ENCODE results near the gene RPRD1B.

The RPRD1B gene

DNA sequence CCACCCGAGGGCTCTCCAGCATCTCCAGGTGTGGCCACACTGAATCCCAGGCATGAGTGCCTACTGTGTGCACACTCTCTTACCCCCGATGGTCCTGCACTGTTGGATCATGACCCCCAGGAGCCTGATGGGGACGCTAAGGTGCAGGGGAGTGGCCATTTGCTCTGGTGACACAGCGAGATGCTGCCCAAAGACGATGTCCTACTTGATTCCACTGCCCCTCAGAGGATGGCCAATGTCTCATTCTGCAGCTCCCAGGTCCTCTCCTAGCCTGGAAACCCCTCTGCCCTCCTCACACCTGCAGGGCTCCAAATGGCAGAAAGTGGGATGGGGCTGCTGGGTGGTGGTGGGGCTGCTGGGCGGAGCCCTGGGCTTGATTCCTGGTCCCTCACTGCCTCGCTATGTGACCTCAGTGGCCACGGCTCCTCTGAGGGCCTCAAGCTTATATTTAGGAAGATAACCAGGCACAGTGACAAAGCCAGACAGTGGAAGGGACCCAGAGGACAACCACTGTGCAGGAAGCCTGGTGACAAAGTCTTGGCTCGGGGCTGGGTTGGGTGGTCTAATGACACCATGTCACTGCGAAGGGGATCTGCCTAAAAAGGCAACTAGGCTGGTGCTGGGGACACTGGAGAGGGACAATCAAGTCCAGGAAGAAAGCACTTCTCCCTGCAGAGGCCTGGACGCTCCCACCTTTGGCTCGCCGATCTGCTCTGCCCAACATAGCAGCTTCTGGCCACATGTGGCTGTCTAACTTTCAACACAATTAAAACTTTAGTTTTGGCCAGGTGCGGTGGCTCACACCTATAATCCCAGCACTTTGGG lies 103.1 kb downstream of the RPRD1B start:
- H3K4me3 ChIP-seq (ENCODE audit: low read depth, low read length) = no peak overlapping the region
- TF ChIP-seq, protein P1, sequence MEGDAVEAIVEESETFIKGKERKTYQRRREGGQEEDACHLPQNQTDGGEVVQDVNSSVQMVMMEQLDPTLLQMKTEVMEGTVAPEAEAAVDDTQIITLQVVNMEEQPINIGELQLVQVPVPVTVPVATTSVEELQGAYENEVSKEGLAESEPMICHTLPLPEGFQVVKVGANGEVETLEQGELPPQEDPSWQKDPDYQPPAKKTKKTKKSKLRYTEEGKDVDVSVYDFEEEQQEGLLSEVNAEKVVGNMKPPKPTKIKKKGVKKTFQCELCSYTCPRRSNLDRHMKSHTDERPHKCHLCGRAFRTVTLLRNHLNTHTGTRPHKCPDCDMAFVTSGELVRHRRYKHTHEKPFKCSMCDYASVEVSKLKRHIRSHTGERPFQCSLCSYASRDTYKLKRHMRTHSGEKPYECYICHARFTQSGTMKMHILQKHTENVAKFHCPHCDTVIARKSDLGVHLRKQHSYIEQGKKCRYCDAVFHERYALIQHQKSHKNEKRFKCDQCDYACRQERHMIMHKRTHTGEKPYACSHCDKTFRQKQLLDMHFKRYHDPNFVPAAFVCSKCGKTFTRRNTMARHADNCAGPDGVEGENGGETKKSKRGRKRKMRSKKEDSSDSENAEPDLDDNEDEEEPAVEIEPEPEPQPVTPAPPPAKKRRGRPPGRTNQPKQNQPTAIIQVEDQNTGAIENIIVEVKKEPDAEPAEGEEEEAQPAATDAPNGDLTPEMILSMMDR (IDR thresholded peaks at IDR 0.05; ENCODE audit: low read depth, low read length) = no peak
- TF ChIP-seq MYC (IDR thresholded peaks at IDR 0.05; ENCODE audit: low read depth, low read length) (no peak), POLR2A (IDR thresholded peaks at IDR 0.05; ENCODE audit: extremely low read depth, insufficient read length) (no peak)
- TF ChIP-seq, protein P2, sequence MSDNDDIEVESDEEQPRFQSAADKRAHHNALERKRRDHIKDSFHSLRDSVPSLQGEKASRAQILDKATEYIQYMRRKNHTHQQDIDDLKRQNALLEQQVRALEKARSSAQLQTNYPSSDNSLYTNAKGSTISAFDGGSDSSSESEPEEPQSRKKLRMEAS (IDR thresholded peaks at IDR 0.05; ENCODE audit: low read depth, low read length) = no peak
- no peak for DNase-seq (ENCODE audit: low read depth)

DNA sequence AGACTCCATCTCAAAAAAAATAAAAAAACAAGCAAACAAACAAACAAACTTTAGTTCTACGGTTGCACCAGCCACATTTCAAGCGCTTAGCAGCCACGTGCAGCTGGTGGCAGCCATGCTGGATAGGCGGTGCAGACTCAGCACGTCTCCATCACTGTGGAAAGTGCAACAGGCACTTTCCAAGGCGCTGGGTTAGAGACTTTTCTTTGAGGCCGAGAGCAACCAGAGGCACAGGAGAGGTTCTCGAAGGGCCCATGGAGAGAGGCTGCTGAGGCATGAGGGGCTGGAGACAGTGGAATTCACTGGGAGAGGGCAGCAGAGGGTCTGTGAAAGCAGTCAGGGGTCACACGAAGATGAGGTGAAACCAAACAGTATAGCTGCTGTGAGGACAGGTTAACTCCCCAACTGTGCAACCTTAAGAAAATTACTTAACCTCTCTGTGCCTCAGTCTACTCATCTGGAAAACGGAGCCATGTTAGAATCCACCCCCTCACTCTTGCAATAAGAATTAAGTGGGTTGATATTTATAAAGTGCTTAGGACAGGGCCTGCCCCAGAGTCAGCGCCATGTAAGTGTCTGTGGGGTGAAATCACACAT lies 104.0 kb downstream of the RPRD1B start:
- no peak overlapping the region for H3K4me3 ChIP-seq (ENCODE audit: low read depth, low read length)
- no peak for DNase-seq (ENCODE audit: low read depth)
- TF ChIP-seq, protein P2 (IDR thresholded peaks at IDR 0.05; ENCODE audit: low read depth, low read length) = no peak
- TF ChIP-seq, protein P1 (IDR thresholded peaks at IDR 0.05; ENCODE audit: low read depth, low read length) = no peak
- TF ChIP-seq MYC (IDR thresholded peaks at IDR 0.05; ENCODE audit: low read depth, low read length) = no peak
- no peak for TF ChIP-seq POLR2A (IDR thresholded peaks at IDR 0.05; ENCODE audit: extremely low read depth, insufficient read length)

DNA sequence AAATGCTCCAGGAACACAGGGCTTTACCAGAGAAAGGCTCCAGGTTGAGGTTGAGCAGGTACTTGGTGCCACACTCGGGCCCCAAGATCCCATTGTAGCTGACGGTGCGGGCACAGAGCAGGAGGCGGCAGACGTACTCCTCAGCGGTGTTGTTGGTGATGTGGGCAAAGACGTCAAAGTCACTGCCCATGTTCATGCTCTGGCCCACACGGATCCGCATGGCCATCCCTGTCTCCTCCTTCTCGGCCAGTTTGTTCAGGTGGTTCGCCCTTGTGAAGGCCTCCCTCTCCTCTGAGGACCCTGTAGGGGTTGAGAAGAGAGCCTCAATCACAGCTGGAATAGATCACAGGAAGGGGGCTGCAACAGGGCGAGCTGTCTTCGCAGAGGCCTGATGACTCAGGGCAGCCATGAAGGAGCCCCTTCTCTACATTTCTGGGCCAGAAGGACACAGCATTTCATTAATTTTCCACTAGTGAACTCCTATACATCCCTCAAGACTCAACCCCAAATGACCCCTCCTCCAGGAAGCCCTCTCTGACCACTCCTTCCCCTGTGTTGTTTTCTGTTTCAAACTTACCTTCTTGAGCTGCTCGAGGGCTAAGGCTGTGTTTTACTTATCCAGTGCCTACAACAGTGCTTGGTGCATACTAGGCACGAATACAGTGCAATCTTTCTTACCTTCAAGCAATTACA lies 104.7 kb downstream of the RPRD1B start:
- no peak for DNase-seq (ENCODE audit: low read depth)
- TF ChIP-seq, protein P1 (IDR thresholded peaks at IDR 0.05; ENCODE audit: low read depth, low read length) = no peak
- H3K4me3 ChIP-seq (ENCODE audit: low read depth, low read length) = no peak overlapping the region

DNA sequence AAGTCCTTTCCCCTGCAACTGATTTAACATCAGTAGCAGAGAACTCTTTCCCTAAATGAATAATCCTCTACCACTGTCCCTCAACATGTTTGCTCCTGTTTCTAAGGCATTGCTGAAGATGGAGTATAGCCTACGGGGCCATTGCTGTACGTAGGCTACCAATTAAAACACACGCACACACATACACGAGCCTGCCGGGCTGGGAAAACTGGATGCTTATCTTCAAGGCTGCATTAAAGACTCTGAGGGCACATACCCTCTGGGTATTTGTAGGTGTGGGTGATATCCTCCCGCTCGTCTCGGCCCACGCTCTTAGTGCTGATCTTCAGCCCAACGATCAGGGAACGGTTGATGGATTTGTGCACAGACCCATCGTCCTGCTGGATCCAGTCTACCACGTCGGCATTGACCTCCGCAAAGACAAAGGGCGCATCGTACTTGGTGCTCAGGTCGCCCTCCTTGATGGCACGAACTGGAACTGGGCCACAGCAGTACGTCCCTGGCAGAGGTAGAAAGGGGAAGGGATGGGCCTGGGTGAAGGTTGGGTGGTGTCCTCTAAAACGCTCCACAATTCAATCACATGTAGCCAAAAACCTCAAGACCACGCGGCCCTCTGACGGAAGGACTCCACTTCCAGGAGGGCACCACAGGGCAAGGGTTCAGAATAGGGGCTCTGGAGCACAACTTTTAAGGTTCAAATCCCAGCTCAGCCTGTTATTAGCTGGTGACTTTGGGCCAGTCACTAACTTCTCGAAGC lies 105.8 kb downstream of the RPRD1B start:
- DNase-seq (ENCODE audit: low read depth) = no peak
- TF ChIP-seq, protein P1 (IDR thresholded peaks at IDR 0.05; ENCODE audit: low read depth, low read length) = no peak
- TF ChIP-seq MYC (IDR thresholded peaks at IDR 0.05; ENCODE audit: low read depth, low read length) (no peak), POLR2A (IDR thresholded peaks at IDR 0.05; ENCODE audit: extremely low read depth, insufficient read length) (no peak)
- TF ChIP-seq, protein P2 (IDR thresholded peaks at IDR 0.05; ENCODE audit: low read depth, low read length) = no peak
- no peak overlapping the region for H3K4me3 ChIP-seq (ENCODE audit: low read depth, low read length)

DNA sequence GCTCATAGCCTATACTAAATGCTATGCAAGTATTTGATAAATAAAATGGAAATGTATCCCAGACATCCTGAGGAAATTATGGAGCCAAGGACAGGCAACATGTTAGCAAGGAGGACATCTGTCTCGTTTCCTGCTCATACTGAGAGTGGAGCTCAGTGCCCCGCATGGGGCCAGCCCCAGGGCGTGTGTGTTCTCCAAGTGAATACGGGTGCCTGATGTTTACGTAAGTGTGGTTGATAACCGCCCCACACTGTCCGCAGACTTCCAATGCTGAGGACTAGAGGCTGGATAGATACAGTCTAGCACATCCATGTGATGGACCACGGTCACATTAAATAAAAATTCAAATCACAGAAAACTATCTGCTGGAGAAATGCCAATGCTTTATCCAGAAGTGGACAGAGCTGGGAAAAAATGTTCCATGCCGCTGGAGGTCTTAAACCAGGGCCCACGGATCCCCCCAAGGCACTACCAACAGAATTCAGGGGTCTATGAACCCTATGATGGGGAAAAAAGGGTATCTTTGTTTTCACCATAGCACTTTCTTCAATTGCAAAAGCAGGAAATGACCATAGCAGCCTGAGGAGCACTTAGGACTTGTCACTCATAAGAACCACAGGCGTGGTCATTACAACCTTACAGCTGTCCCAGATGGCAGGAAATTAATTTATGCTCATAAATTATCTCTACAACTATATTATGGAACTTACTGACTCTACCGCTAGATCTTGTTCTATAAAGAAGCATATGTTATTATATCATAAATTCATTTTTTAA lies 106.6 kb downstream of the RPRD1B start:
- DNase-seq (ENCODE audit: low read depth) = peak; percentile 56

More for the DNA sequence above, 106.6 kb downstream of the RPRD1B start:
- H3K4me3 ChIP-seq (ENCODE audit: low read depth, low read length) = no peak overlapping the region
- TF ChIP-seq MYC (IDR thresholded peaks at IDR 0.05; ENCODE audit: low read depth, low read length) (0 out of 2 replicates have a peak, but pooled peaks have one; percentile 20), POLR2A (IDR thresholded peaks at IDR 0.05; ENCODE audit: extremely low read depth, insufficient read length) (no peak)
- TF ChIP-seq, protein P1 (IDR thresholded peaks at IDR 0.05; ENCODE audit: low read depth, low read length) = no peak
- TF ChIP-seq, protein P2 (IDR thresholded peaks at IDR 0.05; ENCODE audit: low read depth, low read length) = no peak
